C4-2B (cell line): ENCODE results near the gene CDC73.

Experiments used
- ZFX ChIP-seq: fragments of 450-650 bp; IDR thresholded peaks from 2 replicates; pipeline ENCODE4 v1.6.1; 2017
- TF ChIP-seq, protein P1 (sequence below): fragments of 450-650 bp; conservative IDR thresholded peaks from 2 replicates; pipeline ENCODE4 v1.5.1; 2017; ENCODE audit warnings: mild to moderate bottlenecking

DNA sequence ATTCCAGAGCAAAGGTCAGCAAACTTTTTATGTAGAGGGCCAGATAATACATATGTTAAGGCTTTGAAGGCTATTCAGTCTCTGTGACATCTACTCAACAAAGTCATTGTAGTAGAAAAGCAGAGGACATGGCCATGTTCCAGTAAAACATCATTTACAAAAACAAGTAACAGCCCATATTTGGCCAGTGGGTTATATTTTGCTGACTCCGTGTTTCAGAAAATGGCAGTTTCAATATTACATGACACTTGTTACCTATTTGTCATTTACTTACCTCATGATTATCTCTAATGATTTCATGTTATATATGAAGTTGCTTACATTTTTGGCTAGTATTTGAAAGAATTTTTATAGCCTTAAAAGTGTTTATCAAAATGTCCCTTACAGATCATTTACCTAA is 182.0 kb downstream of the CDC73 start:
- TF ChIP-seq, protein P1, sequence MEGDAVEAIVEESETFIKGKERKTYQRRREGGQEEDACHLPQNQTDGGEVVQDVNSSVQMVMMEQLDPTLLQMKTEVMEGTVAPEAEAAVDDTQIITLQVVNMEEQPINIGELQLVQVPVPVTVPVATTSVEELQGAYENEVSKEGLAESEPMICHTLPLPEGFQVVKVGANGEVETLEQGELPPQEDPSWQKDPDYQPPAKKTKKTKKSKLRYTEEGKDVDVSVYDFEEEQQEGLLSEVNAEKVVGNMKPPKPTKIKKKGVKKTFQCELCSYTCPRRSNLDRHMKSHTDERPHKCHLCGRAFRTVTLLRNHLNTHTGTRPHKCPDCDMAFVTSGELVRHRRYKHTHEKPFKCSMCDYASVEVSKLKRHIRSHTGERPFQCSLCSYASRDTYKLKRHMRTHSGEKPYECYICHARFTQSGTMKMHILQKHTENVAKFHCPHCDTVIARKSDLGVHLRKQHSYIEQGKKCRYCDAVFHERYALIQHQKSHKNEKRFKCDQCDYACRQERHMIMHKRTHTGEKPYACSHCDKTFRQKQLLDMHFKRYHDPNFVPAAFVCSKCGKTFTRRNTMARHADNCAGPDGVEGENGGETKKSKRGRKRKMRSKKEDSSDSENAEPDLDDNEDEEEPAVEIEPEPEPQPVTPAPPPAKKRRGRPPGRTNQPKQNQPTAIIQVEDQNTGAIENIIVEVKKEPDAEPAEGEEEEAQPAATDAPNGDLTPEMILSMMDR, result no peak
- no peak for TF ChIP-seq ZFX
